ENCODE measurements around the gene PPP1R36. TPM values are rescaled to one million over a fixed set of nuclear protein-coding genes. Genes with fewer than 3 reads are reported as not detected.

The PPP1R36 gene
- total and polyA plus RNA-seq, 2 of the 4 experiments (the other 2 are of a cell fraction), result 0.15 to 0.54 TPM

DNA sequence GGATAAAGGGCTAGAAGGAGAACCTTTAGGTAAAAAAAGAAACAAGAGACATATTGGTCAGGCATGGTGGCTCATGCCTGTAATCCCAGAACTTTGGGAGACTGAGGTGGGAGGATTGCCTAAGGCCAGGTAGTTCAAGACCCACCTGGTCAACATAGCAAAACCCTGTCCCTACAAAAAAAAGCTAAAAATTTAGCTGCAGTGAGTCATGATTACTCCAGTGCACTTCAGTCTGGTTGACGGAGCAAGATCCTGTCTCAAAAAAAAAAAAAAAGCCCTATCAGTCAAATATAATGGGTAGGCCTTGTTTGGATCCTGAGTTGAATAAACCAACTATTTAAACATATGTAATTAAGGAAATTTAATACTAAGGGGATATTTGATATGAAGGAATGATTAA lies 54.2 kb downstream of the PPP1R36 start:
- Histone ChIP-seq H3K79me1 (ENCODE audit: low read depth in 1 of 2, low read length in 2 of 2) (no peaks in the 10 kb centered on the region), H3K4me2 (ENCODE audit: low read depth, low read length) (no peak overlapping the region), H2AK5ac (ENCODE audit: low read depth, low read length) (no peak overlapping the region), H4K20me1 (ENCODE audit: insufficient read depth, low read length) (no peaks in the 10 kb centered on the region), H2BK120ac (ENCODE audit: low read depth, low read length) (no peak overlapping the region), H3K14ac (replicated peaks; ENCODE audit: low read depth, low read length) (no peak overlapping the region), H3K27ac (ENCODE audit: insufficient read depth, low read length) (no peak overlapping the region), H3K9me1 (ENCODE audit: insufficient read depth, low read length) (no peaks in the 10 kb centered on the region), H2BK20ac (ENCODE audit: low read depth, low read length) (no peak overlapping the region), H3K9me3 (ENCODE audit: control insufficient read depth, insufficient read depth, low read length) (no peaks in the 10 kb centered on the region), H2BK5ac (ENCODE audit: low read depth, low read length, poor library complexity, severe bottlenecking) (no peak overlapping the region), H3K4me3 (ENCODE audit: insufficient read depth, low read depth, low read length) (no peak overlapping the region), H2AFZ (replicated peaks; ENCODE audit: low read length, poor library complexity) (no peak overlapping the region), H3K4me1 (ENCODE audit: control insufficient read depth, insufficient read depth, low read length) (no peaks in the 10 kb centered on the region), H2BK15ac (ENCODE audit: low read depth, low read length) (no peak overlapping the region), H3K4ac (ENCODE audit: low read depth, low read length) (no peak overlapping the region), H3K9ac (ENCODE audit: low read depth, low read length) (no peak overlapping the region), H2AK9ac (replicated peaks; ENCODE audit: low read depth, low read length, poor library complexity) (no peak overlapping the region), H4K8ac (ENCODE audit: low read depth in 2 of 2, low read length in 2 of 2) (no peak overlapping the region), H3K27me3 (ENCODE audit: control insufficient read depth, insufficient read depth, low read length) (no peaks in the 10 kb centered on the region), H4K5ac (ENCODE audit: low read depth, low read length) (no peak overlapping the region), H3K36me3 (ENCODE audit: control insufficient read depth, insufficient read depth, low read length) (no peaks in the 10 kb centered on the region), H3K23ac (ENCODE audit: low read depth, low read length) (no peak overlapping the region), H3K18ac (ENCODE audit: low read depth, low read length) (no peak overlapping the region), H4K91ac (ENCODE audit: insufficient read depth, low read depth, low read length) (no peak overlapping the region), H3K56ac (ENCODE audit: extremely low read depth, insufficient read depth, low read length) (no peak overlapping the region)
- dilution Hi-C loops (cut with HindIII; ENCODE audit: low sequenced_read_pairs, unreplicated experiment), result no loop called here
- TF ChIP-seq SMC3 (IDR thresholded peaks at IDR 0.05; ENCODE audit: low read depth, low read length) (no peak), FOS (IDR thresholded peaks at IDR 0.05; ENCODE audit: low read depth, low read length) (no peak), RAD21 (IDR thresholded peaks at IDR 0.05; ENCODE audit: low read length) (no peak), MAFK (IDR thresholded peaks at IDR 0.05; ENCODE audit: low read depth, low read length) (no peak)
- TF ChIP-seq, protein P1, sequence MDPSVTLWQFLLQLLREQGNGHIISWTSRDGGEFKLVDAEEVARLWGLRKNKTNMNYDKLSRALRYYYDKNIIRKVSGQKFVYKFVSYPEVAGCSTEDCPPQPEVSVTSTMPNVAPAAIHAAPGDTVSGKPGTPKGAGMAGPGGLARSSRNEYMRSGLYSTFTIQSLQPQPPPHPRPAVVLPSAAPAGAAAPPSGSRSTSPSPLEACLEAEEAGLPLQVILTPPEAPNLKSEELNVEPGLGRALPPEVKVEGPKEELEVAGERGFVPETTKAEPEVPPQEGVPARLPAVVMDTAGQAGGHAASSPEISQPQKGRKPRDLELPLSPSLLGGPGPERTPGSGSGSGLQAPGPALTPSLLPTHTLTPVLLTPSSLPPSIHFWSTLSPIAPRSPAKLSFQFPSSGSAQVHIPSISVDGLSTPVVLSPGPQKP (IDR thresholded peaks at IDR 0.05; ENCODE audit: borderline replicate concordance, low read depth, low read length), result no peak
- TF ChIP-seq, protein P2, sequence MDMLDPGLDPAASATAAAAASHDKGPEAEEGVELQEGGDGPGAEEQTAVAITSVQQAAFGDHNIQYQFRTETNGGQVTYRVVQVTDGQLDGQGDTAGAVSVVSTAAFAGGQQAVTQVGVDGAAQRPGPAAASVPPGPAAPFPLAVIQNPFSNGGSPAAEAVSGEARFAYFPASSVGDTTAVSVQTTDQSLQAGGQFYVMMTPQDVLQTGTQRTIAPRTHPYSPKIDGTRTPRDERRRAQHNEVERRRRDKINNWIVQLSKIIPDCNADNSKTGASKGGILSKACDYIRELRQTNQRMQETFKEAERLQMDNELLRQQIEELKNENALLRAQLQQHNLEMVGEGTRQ (IDR thresholded peaks at IDR 0.05; ENCODE audit: low read depth, low read length), result no peak
- ATAC-seq (ENCODE audit: low read depth) (no peak), DNase-seq (no peak)
- ChIA-PET CTCF (no interaction called here), POLR2A (ENCODE audit: unreplicated experiment) (no interaction called here)
- BruUV-seq (replicated peaks), result no TSS peak
- intact Hi-C loops (cut with micrococcal nuclease), result no loop called here
- in situ Hi-C loops (cut with MboI; ENCODE audit: low sequenced_read_pairs), result no loop called here
- no CpG with 5 or more reads among the region's 1 CpG for WGBS, 2 experiments (ENCODE audit: extremely low coverage in 2 of 2, insufficient read length in 1 of 2)
